Colonic mucosa (tissue), 4 donors: Measurements from ENCODE around the gene CDC45. TPM values are rescaled to one million over a fixed set of nuclear protein-coding genes. Genes with fewer than 3 reads are reported as not detected.

ENCODE experiments used
- DNase-seq: peaks from one replicate; pipeline ENCODE4 v3.0.0-alpha.2; 2020
- H3K27ac ChIP-seq: fragments of 200-600 bp; one replicate; pipeline ENCODE4 v1.8.0; 2021
- H3K27me3 ChIP-seq: fragments of 200-600 bp; one replicate; pipeline ENCODE4 v1.8.0; 2021
- H3K36me3 ChIP-seq: fragments of 200-600 bp; one replicate; pipeline ENCODE4 v1.8.0; 2021
- H3K4me1 ChIP-seq: fragments of 200-600 bp; one replicate; pipeline ENCODE4 v1.8.0; 2021; ENCODE audit warnings: mild to moderate bottlenecking
- H3K4me3 ChIP-seq: fragments of 200-600 bp; one replicate; pipeline ENCODE4 v1.8.0; 2021
- H3K9ac ChIP-seq, 2 donors: one replicate each; pipeline ENCODE4 v1.7.0; 2013; ENCODE audit warnings: control low read depth in 2 of 2, low read depth in 2 of 2, low read length in 2 of 2
- H3K9me3 ChIP-seq: fragments of 200-600 bp; one replicate; pipeline ENCODE4 v1.8.0; 2021
- CTCF ChIP-seq: fragments of 200-600 bp; IDR thresholded peaks from one replicate; pipeline ENCODE4 v1.8.0; 2022; ENCODE audit warnings: antibody characterized with exemption, mild to moderate bottlenecking
- intact Hi-C: fragments of 100-400 bp; cut with DNase I; formaldehyde crosslinking; loops from one replicate; pipeline ENCODE4 v1.14.1; 2022
- total RNA-seq, 2 donors: library from RNA; stranded (reverse); fragmentation: NEBNext Ultra II Directional in 1 of 2; extraction: Animal tissue kit (Norgen Biotek cat#: 25700) in 1 of 2; gene quantifications; one replicate each; pipeline ENCODE4 v1.2.1, GENCODE V29; 2021
- donor health status: healthy.
- donor health status: DM: no; HTN: no; CAD: no.
- donor health status: DM: no; HTN: no; CAD: no.

Gene CDC45
- total RNA-seq, 2 donors from 2014 or later = 5.1 to 35.9 TPM

- Histone ChIP-seq H3K9ac (no peak overlapping the region), H3K9me3 (no peaks in the 10 kb centered on the region), H3K27me3 (no peaks in the 10 kb centered on the region), H3K4me1 (peaks cover 6% of the 10 kb centered on the region), H3K27ac (no peak overlapping the region), H3K4me3 (no peak overlapping the region), H3K36me3 (peaks cover 10% of the 10 kb centered on the region)
- intact Hi-C loops = loop anchor here (10.0 kb wide), 1 partner anchor 289 kb away; no protein-coding TSS in a partner anchor
- no peak for TF ChIP-seq CTCF
- DNase-seq = no peak
These were observed 6.1 kb upstream of the CDC45 start for GRCh38 chr22:19473578-19473977.

- no peak for DNase-seq
- H3K4me1 ChIP-seq = peaks cover 11% of the 10 kb centered on the region
- H3K9me3 ChIP-seq = no peaks in the 10 kb centered on the region
- no peak overlapping the region for H3K4me3 ChIP-seq
- no peaks in the 10 kb centered on the region for H3K27me3 ChIP-seq
- intact Hi-C loops = loop anchor here (10.0 kb wide), 1 partner anchor 291 kb away; no protein-coding TSS in a partner anchor
- no peak for TF ChIP-seq CTCF
- no peak overlapping the region for H3K27ac ChIP-seq
- H3K9ac ChIP-seq = no peak overlapping the region
- no peaks in the 10 kb centered on the region for H3K36me3 ChIP-seq
These were observed 3.7 kb upstream of the CDC45 start for GRCh38 chr22:19476023-19476422.

- intact Hi-C loops = loop anchor here (10.0 kb wide), 1 partner anchor 293 kb away; no protein-coding TSS in a partner anchor
- DNase-seq = no peak
- no peak for TF ChIP-seq CTCF
- no peak overlapping the region for H3K27ac ChIP-seq
- H3K27me3 ChIP-seq = no peaks in the 10 kb centered on the region
- no peaks in the 10 kb centered on the region for H3K9me3 ChIP-seq
- peaks cover 11% of the 10 kb centered on the region for H3K4me1 ChIP-seq
- H3K4me3 ChIP-seq = peak overlapping the region; percentile 81
- no peaks in the 10 kb centered on the region for H3K36me3 ChIP-seq
- peak overlapping the region in 1 of 2 donors; percentile 76 for H3K9ac ChIP-seq
These were observed 2.2 kb upstream of the CDC45 start for GRCh38 chr22:19477321-19478044.

- Histone ChIP-seq H3K4me3 (peak overlapping the region; percentile 81), H3K9ac (peak overlapping the region; percentile 76 to 80), H3K36me3 (no peaks in the 10 kb centered on the region), H3K9me3 (no peaks in the 10 kb centered on the region), H3K27me3 (no peaks in the 10 kb centered on the region), H3K4me1 (peaks cover 11% of the 10 kb centered on the region), H3K27ac (peak overlapping the region; percentile 91)
- DNase-seq = peak; percentile 26
- TF ChIP-seq CTCF = no peak
- intact Hi-C loops = loop anchor here (10.0 kb wide), 1 partner anchor 293 kb away; no protein-coding TSS in a partner anchor
These were observed 1.4 kb upstream of the CDC45 start for GRCh38 chr22:19478045-19478900.

- TF ChIP-seq CTCF = no peak
- Histone ChIP-seq H3K27me3 (no peaks in the 10 kb centered on the region), H3K4me1 (peaks cover 11% of the 10 kb centered on the region), H3K9ac (peak within 1 kb of the TSS; percentile 80 to 93), H3K4me3 (peak within 1 kb of the TSS; percentile 81), H3K27ac (peak within 1 kb of the TSS; percentile 91), H3K9me3 (no peaks in the 10 kb centered on the region), H3K36me3 (no peaks in the 10 kb centered on the region)
- intact Hi-C loops = loop anchor here (10.0 kb wide), 1 partner anchor 294 kb away; no protein-coding TSS in a partner anchor
- peak; percentile 83 for DNase-seq
These were observed 792 bp upstream of the CDC45 start, which contains the start of gene UFD1 for GRCh38 chr22:19478901-19479354. UFD1 (minus strand) TSS chr22:19479193; CDS start chr22:19479085, 108 bp downstream.
